Stimulated activated CD8-positive, alpha-beta memory T cell treated with anti-CD3 and anti-CD28 coated beads, Interleukin-12 subunit alpha, Interleukin-12 subunit beta, amount 100 ng/mL, for 4 hours (primary cell): ENCODE results near the gene ATP10A.
A peak's percentile ranks its signal among the peaks of the same experiment; 100 is the strongest.

Experiments
- DNase-seq: peaks from one replicate; pipeline ENCODE4 v3.0.0-alpha.2; 2020; ENCODE audit warnings: low read depth

The ATP10A gene

GRCh38 chr15:25717457-25718168, 145.5 kb downstream of the ATP10A start:
- DNase-seq = no peak

- no peak for DNase-seq
These were observed 146.0 kb downstream of the ATP10A start for GRCh38 chr15:25717127-25717456.

DNA sequence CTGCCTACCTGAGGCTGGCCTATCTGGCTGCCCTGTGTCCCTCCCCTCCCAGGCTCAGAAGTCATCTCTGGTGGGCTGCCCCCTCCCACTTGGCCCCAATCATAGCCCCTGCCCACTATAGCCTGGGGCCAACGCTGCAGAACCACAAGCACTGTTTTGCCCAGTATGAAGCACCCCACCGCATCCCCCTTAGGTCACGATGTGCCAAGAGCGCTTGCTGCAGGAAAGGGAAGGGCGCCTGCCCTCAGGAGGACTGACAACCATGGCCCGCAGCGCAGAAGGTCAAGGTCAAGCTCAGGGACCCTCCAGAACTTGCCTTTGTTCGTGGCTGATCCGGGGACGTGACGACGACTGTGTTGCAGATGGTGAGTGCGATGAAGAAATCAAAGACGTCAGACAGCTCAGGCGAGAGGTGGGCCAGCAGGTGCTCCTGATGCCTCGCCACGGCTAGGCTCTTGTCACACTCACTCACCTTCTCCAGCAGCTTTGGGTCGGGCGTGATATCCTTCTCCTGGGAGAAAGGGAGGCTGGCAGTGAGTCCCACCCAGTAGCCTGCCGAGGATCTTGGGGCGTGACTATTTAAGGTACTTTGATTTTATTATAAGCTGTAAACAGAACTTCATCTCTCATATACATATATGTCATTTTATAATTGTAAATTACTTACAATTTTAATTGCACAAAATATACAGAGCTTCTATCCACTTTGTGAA, 146.6 kb downstream of the ATP10A start:
- DNase-seq = no peak

- DNase-seq = no peak
These were observed 147.4 kb downstream of the ATP10A start for GRCh38 chr15:25715536-25716413.

DNA sequence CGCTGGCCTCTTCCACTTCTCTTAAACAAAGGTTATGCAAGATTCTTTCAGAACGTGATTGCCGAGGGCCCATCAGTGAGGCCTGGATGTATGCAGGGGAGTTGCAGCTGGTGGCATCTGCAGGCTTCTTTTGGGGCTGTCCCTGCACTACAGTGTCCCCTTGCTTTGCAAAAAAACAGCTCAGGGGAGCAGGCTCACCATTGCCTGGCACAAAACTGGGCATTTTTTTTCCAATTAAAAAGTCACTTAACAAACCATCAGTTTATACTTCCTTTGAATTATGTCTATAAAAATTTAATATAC, 148.6 kb downstream of the ATP10A start:
- no peak for DNase-seq

DNA sequence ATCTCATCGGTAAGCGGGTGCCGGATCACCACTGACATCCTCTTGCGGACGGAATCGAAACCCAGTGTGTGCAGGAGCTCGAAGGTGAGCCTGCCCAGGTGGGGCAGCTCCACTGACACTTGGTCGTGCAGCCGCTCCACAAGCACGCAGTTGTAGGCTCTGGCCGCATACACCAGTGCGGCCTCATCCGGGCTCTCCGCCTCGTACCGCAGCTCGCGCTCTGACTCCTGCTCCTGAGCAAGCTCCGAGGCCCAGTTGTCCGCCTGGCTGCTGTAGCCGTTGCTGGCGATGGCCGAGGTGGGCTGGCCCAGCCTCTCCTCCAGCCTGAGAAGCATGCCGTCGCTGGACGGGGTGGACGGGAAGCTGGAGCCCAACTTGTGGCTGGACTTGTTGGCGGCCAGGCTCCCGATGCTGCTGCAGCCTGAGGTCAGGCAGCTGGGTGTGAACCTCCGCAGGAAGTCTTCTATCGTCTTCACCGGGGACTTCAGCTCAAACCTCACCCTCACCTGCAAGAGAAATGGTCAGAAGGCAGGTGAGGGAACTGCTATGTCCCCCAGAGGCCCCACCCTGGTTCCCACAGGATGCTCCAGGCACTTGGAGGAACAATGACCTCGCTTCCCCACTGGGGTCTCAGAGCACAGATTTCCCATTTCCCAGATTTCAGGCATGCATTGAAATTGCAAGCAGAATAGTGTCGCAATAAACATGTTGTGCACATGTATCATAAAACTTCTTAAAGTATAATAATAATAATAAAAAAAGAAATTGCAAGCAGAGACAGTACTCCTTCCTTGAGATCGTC, 149.2 kb downstream of the ATP10A start:
- DNase-seq = no peak

DNA sequence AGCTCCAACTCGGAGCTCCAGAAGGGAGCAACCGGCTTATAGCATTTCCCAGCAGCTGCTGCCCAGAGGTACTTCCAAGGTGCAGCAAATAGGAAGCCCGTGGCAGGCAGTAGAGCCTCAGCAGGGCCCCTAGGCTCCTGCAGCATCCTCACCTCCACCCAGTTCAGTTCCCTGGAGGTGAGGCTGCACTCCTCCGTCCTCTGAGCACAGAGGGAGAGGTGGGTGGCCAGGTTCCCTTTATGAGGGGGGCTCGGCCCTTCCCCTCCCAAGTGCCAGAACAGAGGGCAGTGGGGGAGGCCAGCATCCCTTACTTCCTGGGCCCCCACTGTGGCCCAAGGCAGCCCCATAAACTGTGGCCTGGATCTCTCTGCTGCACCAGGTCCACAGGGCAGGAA, 150.2 kb downstream of the ATP10A start:
- no peak for DNase-seq

- DNase-seq = no peak
These were observed 150.8 kb downstream of the ATP10A start for GRCh38 chr15:25712192-25712960.

GRCh38 chr15:25711691-25712090, 151.4 kb downstream of the ATP10A start:
- DNase-seq = no peak

GRCh38 chr15:25711164-25711563, 152.0 kb downstream of the ATP10A start:
- no peak for DNase-seq

DNA sequence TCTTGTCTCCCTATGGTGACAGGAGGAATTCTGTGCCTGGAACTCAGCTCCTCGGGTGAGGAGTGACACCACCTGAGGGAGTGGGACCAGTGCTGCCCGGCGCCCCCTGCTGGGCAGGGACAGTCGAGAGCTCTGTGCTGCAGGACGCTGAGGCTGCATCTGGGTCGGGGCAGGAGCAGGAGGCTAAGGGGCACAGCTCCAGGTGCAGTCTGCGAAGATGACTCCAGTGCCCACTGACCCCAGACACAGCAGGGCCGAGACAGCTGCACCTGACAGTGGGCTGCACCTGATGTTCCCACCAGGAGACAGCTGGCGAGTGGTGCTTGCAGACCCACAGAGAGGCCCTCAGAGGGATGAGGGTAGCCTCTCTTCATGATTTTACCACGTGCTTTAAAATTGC, 152.9 kb downstream of the ATP10A start:
- peak; percentile 8 for DNase-seq

DNA sequence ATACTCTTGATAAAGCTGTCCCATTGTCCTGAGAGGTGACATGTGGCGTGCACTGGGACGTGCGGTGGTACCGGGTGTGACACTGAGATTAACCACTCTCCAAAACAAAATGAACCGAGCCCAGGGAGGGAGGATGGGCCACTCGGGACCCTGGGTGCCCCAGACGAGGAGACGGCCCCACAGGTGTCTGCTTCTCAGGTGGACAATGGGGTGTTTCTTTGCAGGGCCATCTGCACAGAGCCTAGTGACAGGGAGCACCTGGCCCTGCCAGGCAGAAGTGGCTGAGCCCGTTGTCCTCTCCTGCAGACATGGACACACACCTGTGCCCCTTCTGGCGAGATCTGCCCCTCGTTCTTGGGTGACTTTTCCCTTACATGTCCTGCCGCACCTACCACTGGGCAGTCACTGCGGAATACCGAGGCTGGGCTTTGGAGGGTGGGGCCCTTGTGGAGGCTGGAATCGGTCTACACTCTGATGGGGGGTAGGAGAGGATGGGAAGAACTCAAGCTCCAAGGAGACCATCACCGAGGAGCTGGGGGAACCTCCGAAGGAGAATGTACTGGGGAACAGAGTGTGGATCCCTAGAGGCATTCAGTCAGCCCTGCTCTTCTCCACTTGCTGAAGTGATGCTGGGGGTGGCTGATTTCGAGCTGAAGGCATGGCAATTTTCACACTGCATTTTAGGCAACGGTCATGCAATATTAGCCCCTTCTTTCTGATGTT, 153.5 kb downstream of the ATP10A start:
- DNase-seq = no peak

DNA sequence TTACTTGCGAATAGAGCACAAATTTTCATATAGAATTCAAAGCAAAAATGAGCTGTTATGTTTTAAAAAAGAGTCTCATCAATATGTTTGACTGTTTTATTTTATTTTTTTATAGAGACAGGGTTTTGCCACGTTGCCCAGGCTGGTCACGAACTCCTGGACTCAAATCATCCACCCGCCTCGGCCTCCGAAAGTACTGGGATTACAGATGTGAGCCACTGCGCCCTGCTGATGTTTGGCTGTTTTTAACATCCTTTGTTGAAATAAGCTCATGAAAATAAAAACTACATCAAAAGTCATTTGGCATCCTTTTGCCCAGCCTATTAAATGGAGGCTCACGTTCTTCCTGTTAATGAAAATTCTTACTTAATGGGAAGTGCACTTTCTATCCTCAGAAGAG, 154.7 kb downstream of the ATP10A start:
- no peak for DNase-seq

GRCh38 chr15:25707656-25708365, 155.3 kb downstream of the ATP10A start:
- DNase-seq = no peak

- no peak for DNase-seq
These were observed 156.8 kb downstream of the ATP10A start for GRCh38 chr15:25706176-25706955.

DNA sequence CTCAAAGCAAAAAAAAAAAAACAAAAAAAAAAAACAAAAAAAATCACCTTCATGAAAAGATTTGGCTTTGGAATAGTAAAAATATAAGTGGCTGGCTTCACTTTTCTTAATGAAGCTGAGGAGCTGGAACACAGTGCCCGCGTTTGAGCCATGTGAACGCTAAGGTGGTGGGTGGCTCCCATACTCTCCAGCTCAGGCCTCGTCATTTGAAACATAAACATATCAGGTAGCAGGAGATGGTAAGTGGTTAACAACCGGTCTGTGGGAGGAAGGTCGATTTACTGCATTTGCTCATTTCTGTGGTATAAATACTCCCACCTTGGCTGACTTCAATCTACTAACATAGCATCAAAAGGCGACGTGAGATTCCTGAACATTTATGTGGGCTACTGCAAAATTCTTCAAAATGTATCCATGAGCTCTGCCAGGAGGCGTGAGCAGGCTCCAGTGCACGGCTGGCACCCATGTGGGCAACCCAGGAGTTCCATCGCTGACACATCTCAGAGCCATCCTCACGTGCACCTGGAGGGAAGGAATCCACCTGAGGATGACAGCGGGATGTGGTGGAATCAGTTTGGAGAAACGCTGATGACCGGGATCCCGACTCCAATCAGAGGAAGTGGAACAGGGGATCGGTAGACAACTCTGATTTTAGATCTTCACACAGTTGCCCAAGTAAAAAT, 157.6 kb downstream of the ATP10A start:
- DNase-seq = no peak

DNA sequence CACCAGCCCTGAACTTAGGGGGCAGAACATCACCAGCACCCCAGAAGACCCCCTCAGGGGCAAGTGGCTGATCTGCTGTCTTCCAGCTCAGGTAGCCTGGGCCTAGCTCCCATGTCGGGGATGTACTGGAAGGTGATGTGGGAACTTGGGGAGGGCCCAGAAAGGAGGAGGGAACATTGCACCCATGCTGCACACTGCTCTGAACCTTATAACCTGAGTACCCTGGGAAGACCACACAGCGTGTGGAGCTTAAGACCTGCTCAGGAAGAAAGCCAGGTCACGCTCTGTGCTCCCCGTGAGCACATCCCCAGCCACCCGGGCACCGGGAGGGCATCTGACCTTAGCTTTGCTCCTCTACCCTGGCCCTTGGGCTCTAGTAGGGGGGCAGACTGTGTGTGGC, 159.4 kb downstream of the ATP10A start:
- DNase-seq = no peak

DNA sequence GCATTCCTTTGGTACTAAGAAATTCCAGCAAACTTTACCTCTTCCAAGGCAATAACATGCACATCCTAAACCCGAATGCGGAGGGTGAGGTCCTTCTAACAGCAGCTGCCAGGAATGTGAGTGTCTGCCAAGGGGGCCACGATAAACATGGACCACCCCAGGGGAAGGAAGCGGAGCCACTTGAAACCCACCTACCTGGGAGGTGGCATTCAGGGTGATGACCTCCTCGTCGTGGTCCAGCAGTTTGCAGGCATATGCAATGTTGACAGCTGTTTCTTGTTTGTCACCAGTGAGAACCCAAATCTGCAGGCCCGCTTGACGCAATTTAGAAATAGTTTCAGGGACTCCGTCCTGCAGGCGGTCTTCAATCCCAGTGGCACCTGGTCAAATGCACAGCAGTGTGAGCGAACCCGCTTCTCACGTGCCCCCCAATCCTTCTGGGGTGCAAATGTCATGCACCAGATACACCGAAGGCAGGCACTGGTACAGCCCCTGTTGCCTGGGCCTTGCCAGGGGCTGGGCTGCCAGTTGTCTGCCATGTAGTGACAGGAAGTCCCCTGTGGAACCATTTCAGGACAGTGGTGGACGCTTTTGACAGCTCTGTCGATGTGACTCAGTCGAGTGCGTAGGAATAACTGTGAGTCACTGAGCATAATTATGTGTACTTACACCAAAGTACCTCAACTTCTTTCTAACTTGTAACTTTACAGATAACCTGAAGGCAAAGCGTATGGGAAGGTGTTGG, 161.2 kb downstream of the ATP10A start:
- no peak for DNase-seq
